GM19099 (cell line): ENCODE data around the gene MDN1.

Experiments
- POLR2A ChIP-seq: IDR thresholded peaks from 3 replicates; pipeline ENCODE4 v1.6.1; 2011; ENCODE audit warnings: low read depth; ENCODE audit not compliant: insufficient read length; ENCODE audit errors: extremely low read depth

MDN1 gene

DNA sequence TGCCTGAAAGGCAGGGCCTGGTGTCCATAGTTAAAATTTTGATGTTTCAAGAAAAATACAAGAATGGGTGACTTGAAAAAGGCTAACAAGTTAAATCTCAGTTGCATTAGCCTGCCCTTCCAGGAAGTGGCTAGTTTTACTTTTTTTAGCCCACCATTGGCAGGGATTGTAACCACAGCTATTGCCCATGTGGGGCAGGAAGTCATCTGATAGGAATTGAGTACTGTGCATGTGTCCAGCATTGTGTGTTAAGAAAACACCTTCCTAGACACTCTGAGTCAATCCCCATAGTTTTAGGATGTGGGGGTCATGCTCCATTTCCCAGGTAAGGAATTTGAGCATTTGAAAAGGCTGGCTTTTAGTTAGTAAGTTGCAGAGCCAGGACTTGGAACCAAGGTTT, 207.9 kb downstream of the MDN1 start:
- TF ChIP-seq POLR2A: no peak

DNA sequence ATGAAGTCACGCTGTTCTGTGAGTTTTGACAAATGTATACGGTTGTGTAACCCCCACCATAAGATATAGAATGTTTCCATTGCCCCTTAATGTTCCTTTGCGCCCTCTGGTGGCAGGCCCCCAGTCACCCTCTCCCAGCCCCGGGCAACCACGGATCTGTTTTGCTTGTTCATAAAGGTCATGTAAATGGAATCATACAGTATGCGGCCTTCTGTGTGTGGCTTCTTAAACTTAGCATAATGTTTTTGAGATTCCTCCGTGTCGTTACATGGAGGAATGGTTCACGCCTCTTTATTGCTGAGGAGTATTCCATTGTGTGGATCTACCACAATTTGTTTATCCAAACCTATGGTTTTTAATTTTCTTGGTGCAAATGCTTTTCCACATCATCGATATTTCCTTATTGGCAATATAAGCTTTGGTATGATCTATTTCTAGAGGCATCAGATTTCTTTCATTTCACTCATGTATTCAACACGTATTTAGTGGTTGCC, 209.4 kb downstream of the MDN1 start:
- TF ChIP-seq POLR2A: no peak

DNA sequence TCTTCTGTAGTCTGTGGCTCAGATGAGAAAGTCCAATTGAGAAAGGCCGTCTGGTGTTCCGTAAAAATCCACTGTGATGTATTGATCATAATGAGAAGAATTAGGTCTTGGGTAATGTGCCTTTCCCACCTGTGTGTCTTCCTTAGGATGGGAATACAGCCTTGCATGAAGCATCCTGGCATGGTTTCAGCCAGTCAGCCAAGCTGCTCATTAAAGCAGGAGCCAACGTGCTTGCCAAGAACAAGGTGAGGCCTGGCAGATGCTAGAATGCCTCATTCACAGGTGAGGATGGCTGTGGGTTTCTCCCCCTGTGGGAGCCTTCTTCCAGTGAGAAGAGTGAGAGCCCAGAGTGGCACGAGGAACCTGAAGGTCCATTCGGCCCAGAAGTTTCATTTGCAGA, 213.7 kb downstream of the MDN1 start:
- TF ChIP-seq POLR2A: no peak

DNA sequence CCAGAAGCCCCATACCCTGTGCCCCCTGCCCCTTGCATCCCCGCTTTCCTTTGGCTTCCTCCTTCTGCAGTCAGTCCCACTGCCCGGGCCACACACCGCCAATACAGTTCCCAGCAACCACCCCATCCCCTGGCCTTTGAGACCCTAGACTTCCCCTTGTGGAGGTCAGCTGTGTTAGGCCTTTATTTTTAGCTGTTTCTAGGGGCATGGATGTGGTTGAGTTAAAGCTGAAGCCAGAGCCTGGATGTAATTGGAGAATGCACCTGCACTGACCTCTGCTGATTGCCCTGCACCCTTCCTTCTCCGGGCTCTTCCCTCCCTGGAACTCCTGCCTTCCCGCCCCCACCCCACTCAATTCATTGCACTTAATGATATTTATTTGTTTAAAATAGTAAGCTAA, 214.9 kb downstream of the MDN1 start:
- no peak for TF ChIP-seq POLR2A

DNA sequence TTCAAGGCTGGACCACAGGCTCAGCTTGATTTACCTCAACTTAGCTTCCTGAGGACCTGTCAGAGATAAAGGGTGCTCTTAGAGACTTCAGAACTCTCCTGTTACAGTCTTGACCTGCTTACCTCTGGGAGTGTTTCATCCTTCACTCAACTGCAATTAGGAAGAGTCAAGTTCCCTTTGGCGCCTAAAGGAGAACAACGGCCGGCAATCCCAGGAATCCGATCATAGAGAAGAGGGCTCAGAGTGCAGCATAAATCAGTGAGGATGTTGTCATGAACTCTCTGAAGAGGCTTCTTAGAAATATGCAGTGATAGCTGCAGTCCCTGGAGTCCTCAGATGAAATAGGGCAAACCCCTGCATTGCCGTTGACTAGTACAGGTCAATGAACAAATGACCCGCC, 217.4 kb downstream of the MDN1 start:
- no peak for TF ChIP-seq POLR2A

DNA sequence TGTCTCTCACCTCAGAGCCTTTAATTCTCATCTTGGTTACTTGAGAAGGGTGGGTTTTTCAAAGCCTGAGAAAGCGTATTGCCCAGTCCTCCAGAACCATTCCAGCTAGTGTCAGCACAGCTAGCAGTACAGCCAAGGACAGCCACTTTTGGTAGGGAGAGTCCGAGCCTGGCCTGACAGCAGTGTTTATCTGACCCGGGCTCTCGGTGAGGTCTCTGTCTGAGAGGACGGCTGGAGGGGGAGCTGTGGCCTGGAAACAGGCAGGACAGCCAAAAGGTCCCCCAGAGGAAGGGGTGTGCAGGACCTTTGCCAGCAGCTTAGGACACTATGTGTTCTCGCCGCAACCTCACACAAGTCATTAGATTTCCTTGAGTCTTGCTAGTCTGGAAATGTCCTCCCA, 219.9 kb downstream of the MDN1 start:
- TF ChIP-seq POLR2A: no peak

DNA sequence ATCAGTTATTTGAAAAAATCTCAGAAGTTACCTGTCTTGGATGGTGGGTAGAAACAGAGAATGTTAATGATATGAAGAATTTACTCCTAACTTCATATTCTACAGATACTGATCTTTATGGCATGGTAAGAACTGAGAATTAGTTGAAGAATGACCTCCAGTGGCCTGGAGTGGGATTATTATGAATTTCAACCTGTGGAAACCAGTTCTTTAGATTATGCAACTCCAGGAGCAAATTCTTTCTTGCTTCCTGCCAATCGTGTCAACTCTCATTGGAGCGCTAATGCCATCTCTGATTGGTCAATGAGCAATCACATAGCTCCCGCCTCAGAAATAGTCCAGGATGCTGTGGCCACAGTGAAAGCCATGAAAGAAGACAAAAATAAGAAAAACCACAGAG, 221.6 kb downstream of the MDN1 start:
- TF ChIP-seq POLR2A: no peak

DNA sequence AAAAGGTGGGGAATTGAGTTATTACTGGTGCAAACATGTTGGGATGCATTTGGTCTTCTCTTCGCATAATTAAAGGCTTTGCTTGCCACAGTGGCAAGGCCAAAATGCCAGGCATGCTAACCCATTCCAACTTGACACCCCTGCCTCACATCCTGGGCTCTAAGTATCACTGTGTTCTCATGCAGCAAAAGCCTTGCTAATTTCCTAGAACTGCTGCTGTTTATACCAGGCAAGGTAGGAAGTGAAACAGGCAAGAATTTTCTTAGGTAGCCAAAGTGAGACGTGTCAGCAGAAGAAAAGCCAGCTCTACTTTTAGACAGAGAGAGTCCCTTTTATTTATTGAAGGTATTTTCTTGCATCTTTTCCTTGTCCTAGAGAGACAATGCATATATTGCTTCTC, 222.2 kb downstream of the MDN1 start:
- no peak for TF ChIP-seq POLR2A

DNA sequence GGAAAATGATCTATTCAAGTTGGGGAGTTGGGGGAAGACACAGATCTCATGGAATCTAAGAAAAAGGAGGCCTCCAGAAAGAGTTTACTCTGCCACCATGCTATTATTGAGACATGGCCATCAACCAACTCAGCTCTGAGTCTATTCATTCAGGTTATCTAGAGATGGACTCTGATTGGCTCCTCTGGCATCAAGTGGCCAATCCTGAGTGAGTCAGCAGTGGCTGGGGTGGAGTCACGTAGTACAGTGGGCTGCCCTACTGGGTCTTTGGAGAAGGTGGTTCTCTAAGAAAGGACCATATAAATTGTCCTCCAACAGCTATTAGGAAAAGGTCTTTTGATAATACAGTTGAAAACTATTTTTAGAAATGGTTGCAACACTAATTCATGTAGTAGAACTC, 223.1 kb downstream of the MDN1 start:
- no peak for TF ChIP-seq POLR2A

DNA sequence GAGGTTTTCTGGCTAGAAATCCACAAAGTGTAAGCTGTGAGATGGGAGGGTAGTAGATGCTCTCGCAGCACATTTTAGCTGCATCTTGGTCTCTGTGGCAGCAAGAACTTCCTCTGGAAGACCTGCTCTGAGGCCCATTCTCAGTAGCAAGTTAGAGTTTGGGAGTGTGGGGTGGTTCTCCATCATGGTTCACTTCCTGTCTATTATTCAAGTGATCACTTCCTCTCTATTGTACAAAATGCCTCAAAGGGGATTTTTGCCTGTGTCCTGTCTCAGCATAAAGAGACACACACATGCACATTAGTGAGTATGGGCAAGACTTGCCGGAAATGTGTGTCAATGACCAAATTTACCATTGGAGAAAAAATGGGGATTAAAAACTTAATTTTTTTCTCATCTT, 223.5 kb downstream of the MDN1 start:
- TF ChIP-seq POLR2A: no peak
